HPDE6-E6E7 (cell line): Measurements from ENCODE around the gene LRP1B.

Source experiments
- DNase-seq: peaks from one replicate; pipeline ENCODE4 v3.0.0; 2011; ENCODE audit warnings: missing footprints; ENCODE audit errors: extremely low spot score

Gene LRP1B

GRCh38 chr2:141455211-141455826 lies 675.5 kb downstream of the LRP1B start:
- DNase-seq, result no peak

GRCh38 chr2:141440072-141440635 lies 690.7 kb downstream of the LRP1B start:
- no peak for DNase-seq

GRCh38 chr2:141439524-141439923 lies 691.3 kb downstream of the LRP1B start:
- DNase-seq, result no peak

- no peak for DNase-seq
Measured at GRCh38 chr2:141438536-141438935, 692.3 kb downstream of the LRP1B start.

GRCh38 chr2:141437521-141437920 lies 693.3 kb downstream of the LRP1B start:
- DNase-seq, result no peak

- DNase-seq, result no peak
Measured at GRCh38 chr2:141423124-141423523, 707.7 kb downstream of the LRP1B start.

GRCh38 chr2:141417246-141417797 lies 713.5 kb downstream of the LRP1B start:
- DNase-seq, result no peak

- no peak for DNase-seq
Measured at GRCh38 chr2:141411419-141411818, 719.4 kb downstream of the LRP1B start.

GRCh38 chr2:141399270-141399669 lies 731.5 kb downstream of the LRP1B start:
- DNase-seq, result peak; percentile 12

- no peak for DNase-seq
Measured at GRCh38 chr2:141393214-141393545, 737.6 kb downstream of the LRP1B start.

GRCh38 chr2:141392517-141393213 lies 738.2 kb downstream of the LRP1B start:
- no peak for DNase-seq

- DNase-seq, result no peak
Measured at GRCh38 chr2:141386168-141386567, 744.6 kb downstream of the LRP1B start.

- no peak for DNase-seq
Measured at GRCh38 chr2:141384676-141385075, 746.1 kb downstream of the LRP1B start.

- no peak for DNase-seq
Measured at GRCh38 chr2:141381946-141382345, 748.9 kb downstream of the LRP1B start.

- no peak for DNase-seq
Measured at GRCh38 chr2:141380008-141380979, 750.5 kb downstream of the LRP1B start.

GRCh38 chr2:141364821-141365220 lies 766.0 kb downstream of the LRP1B start:
- no peak for DNase-seq

GRCh38 chr2:141362311-141362710 lies 768.5 kb downstream of the LRP1B start:
- DNase-seq, result no peak

GRCh38 chr2:141348481-141348880 lies 782.3 kb downstream of the LRP1B start:
- peak; percentile 1 for DNase-seq

- no peak for DNase-seq
Measured at GRCh38 chr2:141341444-141341843, 789.4 kb downstream of the LRP1B start.

GRCh38 chr2:141331127-141331526 lies 799.7 kb downstream of the LRP1B start:
- peak; percentile 76 for DNase-seq

GRCh38 chr2:141329964-141330363 lies 800.9 kb downstream of the LRP1B start:
- DNase-seq, result no peak

GRCh38 chr2:141323571-141323970 lies 807.2 kb downstream of the LRP1B start:
- DNase-seq, result no peak
